ENCODE data around the gene FLRT1.

GRCh38 chr11:64000740-64001483, 34.8 kb upstream of the FLRT1 start:
- TF ChIP-seq CTCF (conservative IDR thresholded peaks at IDR 0.05) = no peak
- no peak for TF ChIP-seq EZH2 (IDR thresholded peaks at IDR 0.05; ENCODE audit: low read depth)
